WTC11 (cell line): ENCODE data around the gene STAG1. TPM values are rescaled to one million over a fixed set of nuclear protein-coding genes. Genes with fewer than 3 reads are reported as not detected.

ENCODE experiments used
- ATAC-seq: fragments of 200-7000 bp; cut with Tn5 transposase; 2 replicates; pipeline ENCODE4 v1.10.0; 2021; ENCODE audit warnings: mild to moderate bottlenecking, moderate library complexity
- CTCF ChIA-PET: fragments of 300-600 bp; sonication (Branson Sonifier 250); formaldehyde crosslinking; loops from one replicate; lab custom pipeline; 2021; ENCODE audit warnings: antibody characterized with exemption; lab: Charles Lee
- POLR2A ChIA-PET: fragments of 350-600 bp; sonication (Branson Sonifier 250); formaldehyde crosslinking; loops from one replicate; lab custom pipeline; 2021; ENCODE audit warnings: antibody characterized with exemption; lab: Charles Lee
- DNase-seq: peaks from one replicate; pipeline ENCODE4 v3.0.0; 2021; ENCODE audit warnings: low spot score
- H3K27ac Mint-ChIP-seq: 2 replicates; pipeline ENCODE4 v1.8.0; 2021; ENCODE audit warnings: mixed read lengths
- H3K27me3 Mint-ChIP-seq: 2 replicates; pipeline ENCODE4 v1.8.0; 2021; ENCODE audit warnings: low read depth, mild to moderate bottlenecking, moderate library complexity, mixed read lengths
- H3K36me3 Mint-ChIP-seq: 2 replicates; pipeline ENCODE4 v1.8.0; 2021; ENCODE audit warnings: mixed read lengths
- H3K4me1 Mint-ChIP-seq: 2 replicates; pipeline ENCODE4 v1.8.0; 2022; ENCODE audit warnings: mixed read lengths
- H3K4me3 Mint-ChIP-seq: 2 replicates; pipeline ENCODE4 v1.8.0; 2021; ENCODE audit warnings: mild to moderate bottlenecking, moderate library complexity, mixed read lengths
- H3K9me3 Mint-ChIP-seq: 2 replicates; pipeline ENCODE4 v1.8.0; 2021; ENCODE audit warnings: mixed read lengths
- ATF1 ChIP-seq: sonication (generic); formaldehyde crosslinking; IDR thresholded peaks from 2 replicates; pipeline ENCODE4 v1.8.1; 2023; ENCODE audit warnings: mild to moderate bottlenecking, moderate library complexity, missing genetic modification reagents
- ATF6 ChIP-seq: sonication (generic); formaldehyde crosslinking; IDR thresholded peaks from 2 replicates; pipeline ENCODE4 v1.8.1; 2023; ENCODE audit warnings: mild to moderate bottlenecking, missing genetic modification reagents
- CBFB ChIP-seq: sonication (generic); formaldehyde crosslinking; IDR thresholded peaks from 2 replicates; pipeline ENCODE4 v1.8.1; 2022; ENCODE audit warnings: mild to moderate bottlenecking, low read depth, missing genetic modification reagents
- EMX1 ChIP-seq: fragments of 250-450 bp; sonication (Bioruptor Pico); IDR thresholded peaks from 2 replicates; pipeline ENCODE4 v1.8.0; 2021; ENCODE audit warnings: mild to moderate bottlenecking
- FOXJ3 ChIP-seq: sonication (generic); formaldehyde crosslinking; IDR thresholded peaks from 2 replicates; pipeline ENCODE4 v1.9.0; 2021; ENCODE audit warnings: missing genetic modification reagents, mild to moderate bottlenecking, borderline replicate concordance
- GABPB1 ChIP-seq: sonication (generic); formaldehyde crosslinking; IDR thresholded peaks from 2 replicates; pipeline ENCODE4 v1.8.1; 2023; ENCODE audit warnings: mild to moderate bottlenecking, missing genetic modification reagents
- MAX ChIP-seq: sonication (generic); formaldehyde crosslinking; IDR thresholded peaks from 2 replicates; pipeline ENCODE4 v1.8.0; 2022; ENCODE audit warnings: mild to moderate bottlenecking, missing genetic modification reagents
- NFYB ChIP-seq: sonication (generic); formaldehyde crosslinking; conservative IDR thresholded peaks from 2 replicates; pipeline ENCODE4 v1.8.0; 2022; ENCODE audit warnings: low read depth, missing genetic modification reagents
- NR1H2 ChIP-seq: sonication (generic); formaldehyde crosslinking; IDR thresholded peaks from 2 replicates; pipeline ENCODE4 v1.9.0; 2021; ENCODE audit warnings: mild to moderate bottlenecking, moderate library complexity, missing genetic modification reagents
- NR2C2 ChIP-seq: sonication (generic); formaldehyde crosslinking; IDR thresholded peaks from 2 replicates; pipeline ENCODE4 v1.8.0; 2022; ENCODE audit warnings: mild to moderate bottlenecking, missing genetic modification reagents
- SMAD3 ChIP-seq: sonication (generic); formaldehyde crosslinking; IDR thresholded peaks from 2 replicates; pipeline ENCODE4 v1.8.0; 2022; ENCODE audit warnings: missing genetic modification reagents, mild to moderate bottlenecking, borderline replicate concordance
- STAT6 ChIP-seq: sonication (generic); formaldehyde crosslinking; conservative IDR thresholded peaks from 2 replicates; pipeline ENCODE4 v1.8.1; 2023; ENCODE audit warnings: mild to moderate bottlenecking, low read depth, missing genetic modification reagents, moderate library complexity
- TEAD4 ChIP-seq: sonication (generic); formaldehyde crosslinking; IDR thresholded peaks from 2 replicates; pipeline ENCODE4 v1.8.0; 2022; ENCODE audit warnings: mild to moderate bottlenecking, missing genetic modification reagents
- USF1 ChIP-seq: sonication (generic); formaldehyde crosslinking; IDR thresholded peaks from 2 replicates; pipeline ENCODE4 v1.8.0; 2022; ENCODE audit warnings: mild to moderate bottlenecking, missing genetic modification reagents
- ZMAT4 ChIP-seq: fragments of 250-450 bp; sonication (Bioruptor Pico); IDR thresholded peaks from 2 replicates; pipeline ENCODE4 v1.9.0; 2021; ENCODE audit warnings: mild to moderate bottlenecking
- ZNF396 ChIP-seq: fragments of 250-450 bp; sonication (Bioruptor Pico); IDR thresholded peaks from 2 replicates; pipeline ENCODE4 v1.8.0; 2021; ENCODE audit warnings: mild to moderate bottlenecking, moderate library complexity, borderline replicate concordance
- ZNF512 ChIP-seq: sonication (generic); formaldehyde crosslinking; IDR thresholded peaks from 2 replicates; pipeline ENCODE4 v1.8.1; 2022; ENCODE audit warnings: missing genetic modification reagents, borderline replicate concordance
- ZSCAN18 ChIP-seq: fragments of 250-450 bp; sonication (Bioruptor Pico); IDR thresholded peaks from 2 replicates; pipeline ENCODE4 v2.1.2; 2022; ENCODE audit warnings: mild to moderate bottlenecking, moderate library complexity
- total RNA-seq: library from RNA; stranded (reverse); gene quantifications from 3 replicates; pipeline ENCODE4 v1.2.3, GENCODE V29; 2021

Gene STAG1
- total RNA-seq, 1 experiment from 2014 or later: 20.7 TPM

- Mint-ChIP-seq H3K4me3 (no peak overlapping the region), H3K36me3 (peaks cover 2% of the 10 kb centered on the region; the same call in 1 of the 2 replicates), H3K9me3 (no peaks in the 10 kb centered on the region), H3K27ac (no peak overlapping the region), H3K27me3 (no peaks in the 10 kb centered on the region), H3K4me1 (no peaks in the 10 kb centered on the region)
- ChIA-PET POLR2A (no interaction called here), CTCF (no interaction called here)
- DNase-seq (no peak), ATAC-seq (no peak)
- TF ChIP-seq TEAD4 (no peak), ZNF512 (CRISPR knock-in tag) (no peak), MAX (CRISPR knock-in tag) (no peak)
- TF ChIP-seq, all 79 proteins: peak for 0
These were observed 168.4 kb downstream of the STAG1 start for GRCh38 chr3:136583823-136584222.

- H3K9me3 Mint-ChIP-seq: no peaks in the 10 kb centered on the region
- ChIA-PET POLR2A (interaction anchor here (0.8 kb wide), 1 partner anchor 200 kb away, joined by 3 read pairs; no protein-coding TSS in a partner anchor), CTCF (interaction anchor here (0.8 kb wide), 1 partner anchor 186 kb away, joined by 3 read pairs; no protein-coding TSS in a partner anchor)
- TF ChIP-seq ATF6 (CRISPR knock-in tag) (no peak), GABPB1 (no peak), STAT6 (CRISPR knock-in tag) (no peak), NR2C2 (CRISPR knock-in tag) (no peak)
- no peaks in the 10 kb centered on the region for H3K27me3 Mint-ChIP-seq
- H3K27ac Mint-ChIP-seq: no peak overlapping the region
- ATAC-seq (peak; percentile 41; the same call in 1 of the 2 replicates), DNase-seq (no peak)
- H3K36me3 Mint-ChIP-seq: peaks cover 2% of the 10 kb centered on the region; the same call in 1 of the 2 replicates
- H3K4me3 Mint-ChIP-seq: no peak overlapping the region
- peaks cover 10% of the 10 kb centered on the region for H3K4me1 Mint-ChIP-seq
These were observed 174.4 kb downstream of the STAG1 start for GRCh38 chr3:136577791-136578190.

- ChIA-PET POLR2A (no interaction called here), CTCF (interaction anchor here (0.6 to 1.5 kb wide), 2 partner anchors 138 to 176 kb away, joined by 3 to 4 read pairs; no protein-coding TSS in a partner anchor)
- H3K4me3 Mint-ChIP-seq: no peak overlapping the region
- peaks cover 2% of the 10 kb centered on the region; the same call in 1 of the 2 replicates for H3K36me3 Mint-ChIP-seq
- ATAC-seq (no peak), DNase-seq (no peak)
- H3K4me1 Mint-ChIP-seq: peaks cover 10% of the 10 kb centered on the region
- no peak overlapping the region for H3K27ac Mint-ChIP-seq
- no peaks in the 10 kb centered on the region for H3K27me3 Mint-ChIP-seq
- TF ChIP-seq CBFB (CRISPR knock-in tag): no peak
- TF ChIP-seq ZSCAN18 (CRISPR knock-in tag): no peak
- TF ChIP-seq EMX1 (CRISPR knock-in tag): no peak
- TF ChIP-seq ATF1 (CRISPR knock-in tag): no peak
- no peak for TF ChIP-seq FOXJ3 (CRISPR knock-in tag)
- no peak for TF ChIP-seq NFYB (CRISPR knock-in tag)
- TF ChIP-seq SMAD3 (CRISPR knock-in tag): no peak
- no peak for TF ChIP-seq NR1H2 (CRISPR knock-in tag)
- no peak for TF ChIP-seq ZNF396 (CRISPR knock-in tag)
- TF ChIP-seq MAX (CRISPR knock-in tag): no peak
- TF ChIP-seq USF1 (CRISPR knock-in tag): no peak
- TF ChIP-seq ZMAT4 (CRISPR knock-in tag): no peak
- H3K9me3 Mint-ChIP-seq: no peaks in the 10 kb centered on the region
These were observed 175.7 kb downstream of the STAG1 start for GRCh38 chr3:136576279-136577009.
